Measurements from ENCODE around the gene CYTH4. TPM values are rescaled to one million over a fixed set of nuclear protein-coding genes. Genes with fewer than 3 reads are reported as not detected.

The CYTH4 gene
- total RNA-seq, 1 donor from 2014 or later = not detected

DNA sequence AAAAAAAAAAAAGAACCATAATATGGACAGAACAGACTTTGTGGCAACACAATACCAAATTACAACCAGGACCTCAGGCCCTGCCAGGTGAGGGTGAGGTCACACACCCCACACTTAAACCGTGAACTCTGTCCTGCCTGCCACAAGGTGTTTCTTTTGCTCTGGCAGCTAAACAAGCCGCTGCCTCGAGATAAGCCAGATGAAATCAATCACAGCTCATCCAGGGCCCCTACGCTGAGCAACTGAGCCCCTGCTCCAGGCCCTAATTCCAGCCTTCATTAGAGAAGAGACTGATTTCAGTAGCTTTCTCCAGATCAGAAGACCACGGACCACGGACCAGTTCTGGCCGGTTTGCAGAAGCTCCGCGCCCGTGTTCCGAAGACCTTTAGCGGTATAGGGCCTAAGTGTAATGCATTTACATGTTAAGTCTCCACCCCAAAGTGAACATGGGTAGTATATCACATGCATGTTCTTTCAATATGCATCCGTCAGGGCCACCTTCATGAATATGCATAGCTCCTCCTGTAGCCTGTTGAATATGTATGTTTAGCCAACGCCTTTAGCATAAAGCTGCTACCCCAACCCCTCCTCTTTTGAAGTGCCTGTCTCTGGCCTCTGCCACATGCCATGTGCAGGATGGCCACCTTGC, 23.4 kb upstream of the CYTH4 start:
- TF ChIP-seq, protein P1, sequence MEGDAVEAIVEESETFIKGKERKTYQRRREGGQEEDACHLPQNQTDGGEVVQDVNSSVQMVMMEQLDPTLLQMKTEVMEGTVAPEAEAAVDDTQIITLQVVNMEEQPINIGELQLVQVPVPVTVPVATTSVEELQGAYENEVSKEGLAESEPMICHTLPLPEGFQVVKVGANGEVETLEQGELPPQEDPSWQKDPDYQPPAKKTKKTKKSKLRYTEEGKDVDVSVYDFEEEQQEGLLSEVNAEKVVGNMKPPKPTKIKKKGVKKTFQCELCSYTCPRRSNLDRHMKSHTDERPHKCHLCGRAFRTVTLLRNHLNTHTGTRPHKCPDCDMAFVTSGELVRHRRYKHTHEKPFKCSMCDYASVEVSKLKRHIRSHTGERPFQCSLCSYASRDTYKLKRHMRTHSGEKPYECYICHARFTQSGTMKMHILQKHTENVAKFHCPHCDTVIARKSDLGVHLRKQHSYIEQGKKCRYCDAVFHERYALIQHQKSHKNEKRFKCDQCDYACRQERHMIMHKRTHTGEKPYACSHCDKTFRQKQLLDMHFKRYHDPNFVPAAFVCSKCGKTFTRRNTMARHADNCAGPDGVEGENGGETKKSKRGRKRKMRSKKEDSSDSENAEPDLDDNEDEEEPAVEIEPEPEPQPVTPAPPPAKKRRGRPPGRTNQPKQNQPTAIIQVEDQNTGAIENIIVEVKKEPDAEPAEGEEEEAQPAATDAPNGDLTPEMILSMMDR (conservative IDR thresholded peaks at IDR 0.05; ENCODE audit: low read depth, low read length) = no peak
- no peak overlapping the region for H3K4me3 ChIP-seq (ENCODE audit: low read depth, low read length)
- no peak for DNase-seq (ENCODE audit: low read depth)

DNA sequence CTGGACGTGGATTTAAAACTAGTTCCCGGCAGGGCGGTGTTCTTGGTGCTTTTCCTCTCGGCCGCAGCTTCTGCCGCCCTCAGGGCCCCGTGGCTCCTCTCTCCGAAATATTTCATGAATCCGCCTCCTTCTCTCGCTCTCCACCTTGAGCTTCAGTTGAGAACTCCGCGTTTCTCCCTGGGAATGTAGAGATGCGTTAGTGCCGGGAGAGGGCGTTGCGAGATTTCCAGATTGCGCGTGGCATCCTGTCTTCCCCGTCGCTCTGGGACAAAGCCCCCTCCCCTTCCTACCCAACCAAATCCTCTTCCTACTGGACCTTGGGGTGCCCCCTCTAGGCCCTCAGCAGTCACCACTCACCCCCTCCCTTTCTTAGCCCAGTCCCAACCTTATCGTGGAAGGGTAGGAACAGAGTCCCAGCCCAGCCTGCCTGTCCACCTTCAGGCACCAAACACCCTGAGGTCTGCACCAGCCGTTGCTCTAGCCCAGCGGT, 22.7 kb upstream of the CYTH4 start:
- DNase-seq (ENCODE audit: low read depth) = no peak
- no peak overlapping the region for H3K4me3 ChIP-seq (ENCODE audit: low read depth, low read length)
- TF ChIP-seq, protein P1 (conservative IDR thresholded peaks at IDR 0.05; ENCODE audit: low read depth, low read length) = peak; percentile 67

DNA sequence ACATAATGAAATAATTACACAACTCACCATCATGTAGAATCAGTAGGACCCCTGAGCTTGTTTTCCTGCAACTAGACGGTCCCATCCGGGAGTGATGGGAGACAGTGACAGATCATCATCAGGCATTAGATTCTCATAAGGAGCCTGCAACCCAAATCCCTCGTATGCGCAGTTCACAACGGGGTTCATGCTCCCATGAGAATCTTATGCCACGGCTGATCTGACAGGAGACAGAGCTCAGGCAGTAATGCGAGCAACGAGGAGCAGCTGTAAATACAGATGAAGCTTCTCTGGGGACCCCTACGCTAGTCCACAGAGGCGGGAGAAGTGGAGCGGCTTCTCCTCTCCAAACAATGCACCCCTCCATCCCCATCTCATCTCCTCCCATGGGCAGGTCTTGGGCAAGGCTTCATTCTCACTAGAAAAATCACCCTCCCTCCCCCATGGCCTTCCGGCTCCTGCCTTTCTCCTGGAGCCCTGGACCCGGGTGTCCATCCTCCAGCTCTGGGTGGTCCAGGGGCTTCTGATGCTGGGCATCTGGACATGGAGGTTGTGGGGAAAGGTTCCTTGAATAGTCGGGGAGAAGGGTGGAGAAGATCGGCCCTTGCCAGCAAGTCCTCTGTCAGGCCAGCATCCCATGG, 22.0 kb upstream of the CYTH4 start:
- H3K4me3 ChIP-seq (ENCODE audit: low read depth, low read length) = no peak overlapping the region
- DNase-seq (ENCODE audit: low read depth) = no peak
- TF ChIP-seq, protein P1 (conservative IDR thresholded peaks at IDR 0.05; ENCODE audit: low read depth, low read length) = no peak

DNA sequence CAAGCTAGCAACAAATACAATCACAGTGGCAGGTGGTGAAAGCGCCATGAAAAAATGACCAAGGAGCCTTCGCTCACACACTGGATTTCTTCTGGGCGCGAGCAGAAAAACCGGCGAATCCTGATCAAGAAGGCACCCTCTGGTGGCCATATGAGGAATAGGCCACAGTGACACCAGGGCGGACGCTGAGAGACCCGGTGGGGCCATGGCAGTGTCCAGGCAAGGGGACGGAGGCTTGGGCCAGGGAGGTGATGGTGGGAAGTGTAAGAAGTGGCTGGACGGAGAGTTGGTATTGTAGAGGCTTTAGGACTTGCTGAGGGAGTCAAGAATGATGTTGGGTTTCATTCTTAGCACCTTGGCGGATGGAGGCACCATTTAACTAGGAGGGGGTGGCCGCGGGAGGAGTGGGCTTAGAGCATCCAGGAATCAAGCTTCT, 21.4 kb upstream of the CYTH4 start:
- TF ChIP-seq, protein P1 (conservative IDR thresholded peaks at IDR 0.05; ENCODE audit: low read depth, low read length) = peak; percentile 90
- H3K4me3 ChIP-seq (ENCODE audit: low read depth, low read length) = no peak overlapping the region
- DNase-seq (ENCODE audit: low read depth) = no peak

DNA sequence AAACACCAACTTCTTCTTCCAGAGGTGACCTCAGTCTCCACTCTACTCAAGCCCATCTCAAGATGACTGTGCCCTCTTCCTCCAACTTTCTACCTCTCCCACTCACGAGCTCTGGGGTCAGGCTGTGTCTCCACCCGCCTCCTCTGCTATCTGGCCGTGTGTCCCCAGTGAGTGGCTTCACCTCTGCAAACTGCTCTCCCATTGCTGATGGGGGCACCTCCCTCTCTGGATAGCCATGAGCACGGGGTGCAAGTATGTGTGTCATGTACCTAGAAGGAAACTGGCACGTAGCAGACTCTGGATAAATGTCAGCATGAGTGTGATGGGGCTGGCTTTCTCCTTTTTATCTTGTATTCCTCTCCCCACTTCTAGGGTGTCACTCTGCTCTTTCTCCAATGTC, 20.0 kb upstream of the CYTH4 start:
- DNase-seq (ENCODE audit: low read depth) = no peak
- no peak overlapping the region for H3K4me3 ChIP-seq (ENCODE audit: low read depth, low read length)
- TF ChIP-seq, protein P1 (conservative IDR thresholded peaks at IDR 0.05; ENCODE audit: low read depth, low read length) = no peak

DNA sequence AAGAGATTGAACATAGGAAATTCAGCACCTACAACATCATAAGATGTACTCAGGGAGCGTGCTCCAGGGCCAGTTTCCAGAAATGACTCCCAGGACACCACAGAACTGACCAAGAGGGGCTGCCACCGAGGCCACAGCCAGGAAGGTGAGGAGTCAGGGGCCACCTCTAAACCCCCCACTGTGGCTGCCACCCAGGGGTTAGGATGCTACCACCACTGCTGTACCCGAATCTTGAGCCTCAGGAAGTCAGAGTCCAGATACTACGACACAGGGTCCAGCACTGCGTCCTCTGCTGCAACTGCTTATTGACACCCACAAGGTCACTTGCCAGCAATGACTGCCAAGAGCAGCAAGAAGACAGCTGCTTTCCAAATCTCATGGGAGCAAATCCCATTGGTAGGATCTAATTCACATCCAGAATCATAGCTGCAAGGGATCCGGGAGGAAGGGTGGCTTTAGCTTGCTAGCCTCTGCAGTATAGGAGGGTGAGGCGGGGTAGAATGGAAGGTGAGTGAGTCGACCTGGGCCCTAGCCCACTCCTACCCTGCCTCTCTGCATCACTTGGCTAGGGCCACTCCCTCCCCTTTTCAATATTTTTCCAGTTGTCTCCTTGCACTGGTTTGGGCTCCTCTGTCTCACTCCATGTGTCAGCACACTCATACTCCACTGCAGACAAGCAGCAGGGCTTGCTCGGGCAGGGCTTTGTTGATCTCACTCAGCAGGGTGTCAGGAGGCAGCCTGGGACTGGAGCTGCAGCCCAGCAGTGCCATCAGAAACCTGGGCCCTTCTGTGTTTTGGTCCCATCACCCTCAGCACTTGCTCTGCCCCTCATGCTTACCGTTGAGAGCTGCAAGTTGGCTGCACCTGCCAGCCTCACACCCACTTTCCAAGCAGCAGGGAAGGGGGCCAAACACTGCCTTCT, 18.1 kb upstream of the CYTH4 start:
- TF ChIP-seq, protein P1 (conservative IDR thresholded peaks at IDR 0.05; ENCODE audit: low read depth, low read length) = no peak
- H3K4me3 ChIP-seq (ENCODE audit: low read depth, low read length) = no peak overlapping the region
- DNase-seq (ENCODE audit: low read depth) = no peak
